ENCODE data around the gene MALT1. TPM values are rescaled to one million over a fixed set of nuclear protein-coding genes. Genes with fewer than 3 reads are reported as not detected.

Gene MALT1
- total RNA-seq, 6 donors from 2014 or later: 17.1 to 29.3 (median 24.6) TPM

DNA sequence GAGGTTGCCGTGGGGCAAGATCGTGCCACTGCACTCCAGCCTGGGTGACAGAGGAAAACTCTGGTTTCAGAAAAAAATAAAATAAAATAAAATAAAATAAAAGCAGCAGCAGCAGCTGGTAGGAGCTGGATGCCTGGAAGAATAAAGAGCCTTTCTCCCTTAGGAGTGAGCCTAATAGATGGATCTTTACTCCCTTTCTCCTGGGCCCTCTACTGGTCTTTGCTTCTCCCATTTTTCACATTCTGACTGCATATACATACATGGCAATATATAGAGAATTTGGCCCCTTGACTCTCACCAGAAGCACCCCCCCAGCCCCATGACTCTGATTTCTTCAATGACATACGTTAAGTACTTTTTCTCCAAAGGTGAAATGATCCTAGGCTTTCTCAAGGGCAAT is 9.8 kb upstream of the MALT1 start:
- 92 to 97% methylated on average over 3 of the region's 3 CpGs for WGBS, 2 donors
- Histone ChIP-seq H3K27ac (no peak overlapping the region), H3K27me3 (no peaks in the 10 kb centered on the region), H3K36me3 (no peaks in the 10 kb centered on the region), H3K4me1 (peaks cover 0 to 13% (median 6%) of the 10 kb centered on the region in 4 donors), H3K4me3 (no peak overlapping the region), H3K9me3 (no peaks in the 10 kb centered on the region)
- DNase-seq (no peak), ATAC-seq (ENCODE audit: low FRiP score in 2 of 2) (no peak)
- TF ChIP-seq, protein P1, sequence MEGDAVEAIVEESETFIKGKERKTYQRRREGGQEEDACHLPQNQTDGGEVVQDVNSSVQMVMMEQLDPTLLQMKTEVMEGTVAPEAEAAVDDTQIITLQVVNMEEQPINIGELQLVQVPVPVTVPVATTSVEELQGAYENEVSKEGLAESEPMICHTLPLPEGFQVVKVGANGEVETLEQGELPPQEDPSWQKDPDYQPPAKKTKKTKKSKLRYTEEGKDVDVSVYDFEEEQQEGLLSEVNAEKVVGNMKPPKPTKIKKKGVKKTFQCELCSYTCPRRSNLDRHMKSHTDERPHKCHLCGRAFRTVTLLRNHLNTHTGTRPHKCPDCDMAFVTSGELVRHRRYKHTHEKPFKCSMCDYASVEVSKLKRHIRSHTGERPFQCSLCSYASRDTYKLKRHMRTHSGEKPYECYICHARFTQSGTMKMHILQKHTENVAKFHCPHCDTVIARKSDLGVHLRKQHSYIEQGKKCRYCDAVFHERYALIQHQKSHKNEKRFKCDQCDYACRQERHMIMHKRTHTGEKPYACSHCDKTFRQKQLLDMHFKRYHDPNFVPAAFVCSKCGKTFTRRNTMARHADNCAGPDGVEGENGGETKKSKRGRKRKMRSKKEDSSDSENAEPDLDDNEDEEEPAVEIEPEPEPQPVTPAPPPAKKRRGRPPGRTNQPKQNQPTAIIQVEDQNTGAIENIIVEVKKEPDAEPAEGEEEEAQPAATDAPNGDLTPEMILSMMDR (IDR thresholded peaks at IDR 0.05): no peak
- TF ChIP-seq POLR2AphosphoS5 (IDR thresholded peaks at IDR 0.05): no peak
- TF ChIP-seq POLR2A (IDR thresholded peaks at IDR 0.05): no peak
- no peak for TF ChIP-seq EP300 (IDR thresholded peaks at IDR 0.05)

DNA sequence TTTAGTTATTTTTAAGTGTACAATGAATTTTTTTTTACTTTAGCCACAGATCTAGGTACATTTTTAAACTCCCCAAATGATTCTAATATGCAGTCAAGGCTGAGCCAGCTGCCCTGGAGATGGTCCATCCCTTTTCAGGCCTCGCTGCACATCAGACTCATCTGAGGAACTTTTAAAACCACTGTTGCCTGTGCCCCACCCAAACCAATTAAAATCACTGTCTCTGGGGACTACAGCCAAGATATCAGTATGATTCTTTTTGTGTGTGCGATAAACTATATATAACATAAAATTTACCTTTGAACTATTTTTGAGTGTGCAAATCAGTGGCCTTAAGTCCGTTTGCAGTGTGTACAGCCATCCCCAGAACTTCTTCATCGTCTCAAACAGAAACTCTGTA is 9.1 kb upstream of the MALT1 start:
- Histone ChIP-seq H3K4me3 (no peak overlapping the region), H3K9me3 (no peaks in the 10 kb centered on the region), H3K27me3 (no peaks in the 10 kb centered on the region), H3K27ac (no peak overlapping the region), H3K4me1 (peaks cover 0 to 13% (median 6%) of the 10 kb centered on the region in 4 donors), H3K36me3 (no peaks in the 10 kb centered on the region)
- TF ChIP-seq EP300 (IDR thresholded peaks at IDR 0.05) (no peak), POLR2A (IDR thresholded peaks at IDR 0.05) (no peak), POLR2AphosphoS5 (IDR thresholded peaks at IDR 0.05) (no peak)
- TF ChIP-seq, protein P1 (IDR thresholded peaks at IDR 0.05): no peak
- DNase-seq: no peak
- 90 to 92% methylated on average over 4 of the region's 4 CpGs for WGBS, 2 donors
- ATAC-seq (ENCODE audit: low FRiP score in 2 of 2): no peak

DNA sequence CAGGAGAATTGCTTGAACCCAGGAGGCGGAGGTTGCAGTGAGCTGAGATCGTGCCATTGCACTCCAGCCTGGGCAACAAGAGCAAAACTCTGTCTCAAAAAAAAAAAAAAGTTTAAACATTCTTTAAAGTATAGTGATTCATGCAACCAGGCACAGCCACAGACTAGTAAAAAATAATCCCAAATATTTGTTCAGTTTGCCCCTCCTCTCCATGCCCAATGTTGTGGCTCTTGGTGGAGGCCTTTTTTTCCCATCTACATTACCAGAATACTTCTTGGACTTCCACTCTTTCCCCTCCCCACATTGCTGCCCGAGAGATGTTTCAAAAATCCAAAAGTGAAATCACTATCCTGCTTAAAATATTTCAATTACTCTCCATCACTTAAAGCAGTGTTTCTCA is 5.1 kb upstream of the MALT1 start:
- Histone ChIP-seq H3K27me3 (no peaks in the 10 kb centered on the region), H3K9me3 (no peaks in the 10 kb centered on the region), H3K27ac (no peak overlapping the region), H3K4me1 (peaks cover 4 to 19% (median 8%) of the 10 kb centered on the region in 4 donors), H3K4me3 (no peak overlapping the region), H3K36me3 (no peaks in the 10 kb centered on the region)
- DNase-seq (no peak), ATAC-seq (ENCODE audit: low FRiP score in 2 of 2) (no peak)
- TF ChIP-seq, protein P1 (IDR thresholded peaks at IDR 0.05): no peak
- TF ChIP-seq POLR2AphosphoS5 (IDR thresholded peaks at IDR 0.05): no peak
- 79 to 92% methylated on average over 3 of the region's 3 CpGs for WGBS, 2 donors

DNA sequence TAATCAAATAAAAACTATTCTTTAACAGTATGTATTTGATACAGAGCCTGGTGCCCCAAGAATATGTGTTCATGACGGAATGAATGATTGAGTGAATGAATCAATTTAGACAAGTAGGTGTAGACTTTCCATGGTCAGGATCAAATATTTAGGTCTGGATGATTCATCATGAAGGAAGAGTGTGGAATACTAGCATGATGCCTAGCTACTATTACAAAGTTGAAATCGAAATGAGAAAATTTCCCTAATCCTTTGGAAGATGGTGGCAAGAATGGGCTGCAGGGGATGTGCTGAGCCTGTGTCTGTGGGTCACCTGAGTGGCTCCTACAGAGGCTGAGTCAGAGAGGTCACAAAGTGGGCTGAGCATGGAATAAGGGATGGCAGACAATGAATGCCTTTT is 3.1 kb upstream of the MALT1 start:
- TF ChIP-seq EP300 (IDR thresholded peaks at IDR 0.05) (no peak), POLR2A (IDR thresholded peaks at IDR 0.05) (no peak), POLR2AphosphoS5 (IDR thresholded peaks at IDR 0.05) (no peak)
- TF ChIP-seq, protein P1 (IDR thresholded peaks at IDR 0.05): no peak
- Histone ChIP-seq H3K27me3 (no peaks in the 10 kb centered on the region), H3K27ac (no peak overlapping the region), H3K36me3 (no peaks in the 10 kb centered on the region), H3K9me3 (no peaks in the 10 kb centered on the region), H3K4me1 (peaks cover 8 to 32% (median 14%) of the 10 kb centered on the region in 4 donors), H3K4me3 (no peak overlapping the region)
- DNase-seq (no peak), ATAC-seq (ENCODE audit: low FRiP score in 2 of 2) (no peak)
- 95 to 100% methylated on average over 2 of the region's 2 CpGs for WGBS, 2 donors

DNA sequence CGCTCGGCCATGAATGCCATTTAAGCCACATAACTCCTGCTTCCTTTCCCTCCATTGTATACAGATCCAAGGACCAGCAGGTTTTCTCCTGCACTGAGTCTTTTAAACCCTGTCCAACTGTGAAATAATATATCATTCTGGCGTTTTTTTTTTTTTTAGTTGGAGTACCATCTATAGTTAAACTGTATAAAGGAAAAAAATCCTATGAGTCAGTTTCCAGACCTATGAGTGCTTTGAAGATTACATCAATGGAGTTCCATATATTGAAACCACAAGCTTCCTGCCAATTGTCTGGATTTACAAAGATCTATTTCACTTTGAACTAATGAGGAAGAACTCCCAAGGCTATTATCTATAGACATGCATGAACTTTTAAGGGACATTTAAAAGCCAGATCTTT is 2.4 kb upstream of the MALT1 start:
- peaks cover 8 to 36% (median 14%) of the 10 kb centered on the region in 4 donors for H3K4me1 ChIP-seq
- TF ChIP-seq POLR2A (IDR thresholded peaks at IDR 0.05): no peak
- TF ChIP-seq, protein P1 (IDR thresholded peaks at IDR 0.05): no peak
- TF ChIP-seq POLR2AphosphoS5 (IDR thresholded peaks at IDR 0.05): no peak
- no peak for TF ChIP-seq EP300 (IDR thresholded peaks at IDR 0.05)
- ATAC-seq (ENCODE audit: low FRiP score in 2 of 2): no peak
- H3K27me3 ChIP-seq: no peaks in the 10 kb centered on the region
- 70 to 71% methylated on average over 3 of the region's 3 CpGs for WGBS, 2 donors
- DNase-seq: no peak
- H3K36me3 ChIP-seq: no peaks in the 10 kb centered on the region
- no peaks in the 10 kb centered on the region for H3K9me3 ChIP-seq
- no peak overlapping the region for H3K4me3 ChIP-seq
- H3K27ac ChIP-seq: no peak overlapping the region
